HS-27A (cell line): ENCODE data around the gene CNKSR3.

Source experiments
- DNase-seq: peaks from one replicate; pipeline ENCODE4 v3.0.0-alpha.2; 2012; ENCODE audit warnings: low read depth, missing footprints

CNKSR3 gene

DNA sequence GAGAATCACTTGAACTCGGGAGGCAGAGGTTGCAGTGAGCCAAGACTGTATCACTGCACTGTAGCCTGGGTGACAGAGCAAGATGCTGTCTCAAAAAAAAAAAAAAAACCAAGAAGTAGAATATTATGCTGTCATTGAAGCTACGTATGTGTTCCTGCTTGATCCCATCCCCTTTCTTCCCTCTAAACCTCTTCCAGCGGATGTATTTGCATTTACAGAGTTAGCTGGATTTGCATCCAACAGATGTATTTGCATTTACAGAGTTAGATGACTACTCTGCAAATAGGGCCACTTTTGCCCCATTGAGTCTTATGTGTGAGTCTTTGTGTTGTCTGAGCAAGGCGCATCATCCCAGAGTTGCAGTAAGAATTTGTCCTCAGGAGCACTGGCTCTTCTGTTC lies 128.9 kb downstream of the CNKSR3 start:
- no peak for DNase-seq

DNA sequence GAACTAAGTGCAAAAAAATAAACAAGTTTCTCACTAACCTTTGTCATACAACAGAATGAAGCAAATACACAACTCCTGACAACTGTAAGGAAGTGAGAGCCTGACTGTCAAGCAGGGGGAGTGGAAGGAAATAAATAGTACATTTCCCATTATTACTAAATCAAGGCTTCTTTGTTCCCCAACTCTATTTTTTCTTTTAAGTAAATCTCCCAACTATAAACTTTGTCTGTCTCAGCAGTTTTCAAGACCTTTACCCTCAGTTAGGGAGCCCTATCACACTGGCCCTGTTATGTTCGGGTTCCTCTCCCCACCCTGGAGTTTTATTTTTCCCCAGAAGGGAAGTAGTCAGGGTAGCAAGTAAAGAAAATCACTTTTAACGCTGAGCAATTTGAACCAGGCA lies 129.7 kb downstream of the CNKSR3 start:
- DNase-seq, result no peak

DNA sequence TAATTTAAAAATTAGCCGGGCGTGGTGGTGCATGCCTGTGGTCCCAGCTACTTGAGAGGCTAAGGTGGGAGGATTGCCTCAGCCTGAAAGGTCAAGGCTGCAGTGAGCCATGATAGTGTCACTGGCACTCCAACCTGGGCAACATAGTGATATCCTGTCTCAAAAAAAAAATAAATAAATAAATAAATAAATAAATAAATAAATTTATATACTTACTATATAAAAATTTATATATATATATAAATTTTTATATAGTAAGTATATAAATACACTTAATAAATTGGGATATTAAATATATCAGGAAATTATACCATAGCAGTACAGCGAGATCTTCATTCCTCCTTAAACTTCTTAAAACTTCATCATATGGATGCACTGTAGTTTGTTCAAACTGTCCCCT lies 130.9 kb downstream of the CNKSR3 start:
- no peak for DNase-seq

GRCh38 chr6:154378518-154378917 lies 132.0 kb downstream of the CNKSR3 start:
- DNase-seq, result no peak

GRCh38 chr6:154377726-154378125 lies 132.8 kb downstream of the CNKSR3 start:
- DNase-seq, result no peak

- no peak for DNase-seq
Measured at GRCh38 chr6:154373971-154374370, 136.5 kb downstream of the CNKSR3 start.

DNA sequence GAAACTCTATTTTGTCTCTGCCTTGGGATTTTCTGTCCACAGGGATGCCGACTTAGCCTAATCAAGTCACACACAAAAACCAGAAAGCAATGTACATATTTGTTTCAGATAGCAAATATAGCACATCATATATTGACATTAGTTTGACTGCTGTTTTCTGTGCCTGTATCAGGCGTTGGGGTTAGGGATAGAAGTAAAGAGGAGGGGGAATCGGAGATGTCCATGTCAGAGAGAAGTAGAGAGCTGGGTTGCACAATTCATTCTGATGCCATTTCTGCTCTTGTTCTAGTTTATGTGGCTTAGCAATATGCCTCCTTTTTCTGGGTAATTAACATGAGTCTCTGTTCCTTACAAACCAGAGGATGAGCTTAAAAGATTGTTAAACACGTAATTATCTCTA lies 139.2 kb downstream of the CNKSR3 start:
- no peak for DNase-seq

GRCh38 chr6:154370545-154370944 lies 139.9 kb downstream of the CNKSR3 start:
- DNase-seq, result no peak

DNA sequence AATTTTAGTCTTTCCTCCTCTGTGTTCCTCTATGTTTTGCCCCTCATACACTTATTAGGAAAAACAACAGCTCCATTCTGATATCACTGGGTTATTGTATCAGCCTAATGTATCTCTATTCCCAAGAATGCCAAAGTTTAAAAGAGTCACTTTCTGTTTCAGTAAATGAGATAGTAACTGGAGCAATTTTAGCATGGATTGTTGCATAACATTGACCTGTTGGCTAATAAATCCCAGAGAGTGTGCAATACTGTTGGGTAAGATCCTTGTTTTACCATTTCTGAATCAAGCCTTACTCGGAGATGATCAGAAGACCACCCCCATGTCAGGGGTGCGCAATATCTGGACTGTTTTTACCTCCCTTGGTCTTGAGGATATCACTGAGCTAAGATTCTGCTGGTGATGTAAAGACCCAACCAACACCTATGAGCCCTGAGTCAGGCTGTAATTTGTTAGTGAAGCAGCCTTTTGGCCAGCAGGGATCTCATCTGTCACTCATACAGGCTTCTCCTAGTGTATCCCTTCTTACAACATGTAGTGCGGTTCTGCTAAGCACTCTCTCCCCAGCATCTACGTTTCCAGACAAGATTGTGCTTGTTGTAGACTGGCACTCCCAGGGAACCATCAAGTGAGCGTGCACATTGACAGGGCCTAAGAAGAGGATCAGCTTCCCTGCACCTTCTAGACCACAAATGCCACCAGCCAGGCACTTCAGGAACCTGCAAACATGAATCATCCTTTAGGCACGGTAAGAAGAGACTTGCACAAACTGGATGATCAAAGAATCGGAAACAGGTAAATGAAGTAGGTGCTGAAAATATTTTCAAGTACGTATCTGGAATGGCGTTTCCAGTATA lies 142.4 kb downstream of the CNKSR3 start:
- DNase-seq, result no peak

- DNase-seq, result no peak
Measured at GRCh38 chr6:154367336-154367735, 143.1 kb downstream of the CNKSR3 start.

GRCh38 chr6:154363821-154364220 lies 146.7 kb downstream of the CNKSR3 start:
- DNase-seq, result no peak

- no peak for DNase-seq
Measured at GRCh38 chr6:154361476-154361875, 149.0 kb downstream of the CNKSR3 start.

- no peak for DNase-seq
Measured at GRCh38 chr6:154360476-154360875, 150.0 kb downstream of the CNKSR3 start.

DNA sequence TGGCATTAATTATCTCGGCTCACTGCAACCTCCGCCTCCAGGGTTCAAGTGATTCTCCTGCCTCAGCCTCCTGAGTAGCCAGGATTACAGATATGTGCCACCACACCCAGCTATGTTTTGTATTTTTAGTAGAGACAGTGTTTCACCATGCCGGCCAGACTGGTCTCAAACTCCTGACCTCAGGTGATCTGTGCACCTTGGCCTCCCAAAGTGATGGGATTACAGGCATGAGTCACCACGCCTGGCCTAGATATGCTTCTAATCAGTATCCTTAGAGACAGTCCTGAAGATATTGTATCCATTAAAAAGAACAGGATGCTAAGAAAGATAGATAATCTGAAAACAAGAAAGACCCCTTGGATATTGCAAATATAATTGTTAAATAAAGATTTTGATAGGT lies 150.8 kb downstream of the CNKSR3 start:
- no peak for DNase-seq

- DNase-seq, result no peak
Measured at GRCh38 chr6:154359161-154359574, 151.3 kb downstream of the CNKSR3 start.

DNA sequence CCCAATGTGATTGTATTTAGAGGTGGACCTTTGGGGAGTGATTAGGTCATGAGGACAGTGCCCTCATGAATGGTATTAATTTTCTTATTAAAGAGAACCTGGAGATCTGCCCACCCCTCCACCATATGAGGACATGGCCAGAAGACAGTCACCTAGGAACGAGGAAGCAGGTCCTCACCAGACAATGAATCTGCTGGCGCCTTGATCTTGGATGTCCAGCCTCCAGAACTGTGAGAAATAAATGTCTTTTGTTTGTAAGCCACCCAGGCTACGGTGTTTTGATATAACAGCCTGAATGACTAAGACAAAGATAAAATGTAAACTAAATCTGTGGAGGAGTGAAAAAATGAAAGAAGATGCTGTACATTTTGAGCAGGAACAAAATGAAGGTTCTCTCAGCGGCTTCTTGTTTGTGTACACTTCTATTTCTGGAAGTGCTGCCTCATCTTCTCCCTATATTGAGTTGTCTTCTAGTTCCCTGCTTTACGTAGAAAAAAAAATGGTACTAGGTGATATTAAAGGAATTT lies 152.4 kb downstream of the CNKSR3 start:
- no peak for DNase-seq

GRCh38 chr6:154356690-154357089 lies 153.8 kb downstream of the CNKSR3 start, which contains the start of gene IPCEF1:
Gene IPCEF1, minus strand, starts transcription at chr6:154356803. Its CDS starts 90,856 bp downstream, at chr6:154265947.
- DNase-seq, result no peak

- no peak for DNase-seq
Measured at GRCh38 chr6:154356113-154356512, 154.4 kb downstream of the CNKSR3 start.

DNA sequence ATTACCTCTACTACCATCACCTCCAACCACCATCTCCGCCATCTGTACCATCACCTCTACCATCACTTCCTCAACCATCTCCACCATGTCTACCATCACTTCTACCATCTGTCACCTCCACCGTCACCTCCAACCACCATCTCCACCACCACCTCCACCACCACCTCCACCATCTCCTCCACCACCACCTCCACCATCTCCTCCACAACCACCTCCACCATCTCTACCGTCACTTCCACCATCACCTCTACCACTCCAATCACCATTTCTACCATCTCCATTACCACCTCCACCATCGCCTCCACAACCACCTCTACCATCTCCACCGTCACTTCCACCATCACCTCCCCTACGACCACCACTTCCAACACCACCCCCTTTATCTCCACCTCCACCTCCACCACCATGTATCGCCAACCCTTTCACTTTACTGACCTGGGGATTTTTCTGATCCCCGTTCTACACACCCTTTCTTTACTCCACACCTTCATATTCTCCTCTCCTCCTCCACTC lies 156.2 kb downstream of the CNKSR3 start:
- no peak for DNase-seq

- no peak for DNase-seq
Measured at GRCh38 chr6:154353626-154354025, 156.9 kb downstream of the CNKSR3 start.

GRCh38 chr6:154352898-154353585 lies 157.4 kb downstream of the CNKSR3 start:
- DNase-seq, result no peak

DNA sequence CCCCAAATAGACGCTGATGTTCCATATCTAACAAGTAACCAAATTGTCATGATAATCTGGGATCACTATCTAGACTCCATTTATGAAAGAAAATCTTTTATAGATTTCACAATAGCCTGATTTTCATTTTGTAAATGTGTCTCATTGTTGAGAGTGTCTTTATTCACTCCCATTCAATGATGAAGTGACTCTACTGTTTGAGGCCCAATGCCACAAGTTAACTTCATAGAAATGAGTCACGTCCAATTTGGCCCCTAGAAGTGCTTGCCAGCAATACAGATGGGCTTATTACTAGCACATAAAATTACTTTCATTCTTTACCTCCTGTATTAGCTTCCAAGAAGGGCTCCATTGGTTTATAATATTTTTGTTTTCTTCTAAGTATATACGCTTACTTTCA lies 160.2 kb downstream of the CNKSR3 start:
- DNase-seq, result no peak

DNA sequence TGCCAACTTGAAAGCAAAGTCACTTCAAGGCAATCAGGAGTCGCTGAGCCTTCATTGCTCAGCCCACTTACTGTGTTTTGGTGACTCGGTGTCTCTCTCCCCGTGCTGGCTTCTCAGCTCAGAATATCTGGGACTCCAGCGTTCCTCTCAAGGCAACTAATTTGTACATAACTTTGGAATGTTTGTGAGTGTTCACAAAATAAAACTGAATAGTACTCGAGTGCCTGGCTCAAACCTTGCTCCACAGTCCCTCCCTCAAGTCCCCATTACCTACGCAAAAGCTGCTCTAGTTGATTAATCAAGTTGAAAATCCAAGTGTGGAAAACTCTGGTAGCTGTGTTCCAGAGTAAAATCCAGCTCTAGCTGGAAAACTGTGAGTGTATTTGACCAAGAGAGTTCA lies 162.5 kb downstream of the CNKSR3 start:
- DNase-seq, result no peak
